ENCODE measurements around the gene OGN.

- TF ChIP-seq CTCF (IDR thresholded peaks at IDR 0.05; ENCODE audit: extremely low read depth in 1 of 2, insufficient read depth in 1 of 2, low read depth in 1 of 2, low read length in 2 of 2) (no peak), POLR2A (IDR thresholded peaks at IDR 0.05; ENCODE audit: low read depth, low read length) (no peak), POLR2AphosphoS5 (IDR thresholded peaks at IDR 0.05; ENCODE audit: insufficient read depth, low read depth, low read length) (no peak)
Observed at GRCh38 chr9:92385477-92385876, 18.9 kb downstream of the OGN start.

Data from endothelial cell of umbilical vein (primary cell).